Activated CD4-positive, CD25-positive, alpha-beta regulatory T cell treated with anti-CD3 and anti-CD28 coated beads, Interleukin-2, amount 50 U/mL, for 16 hours (primary cell): ENCODE data around the gene RAB1A.
A peak's percentile ranks its signal among the peaks of the same experiment; 100 is the strongest.

ENCODE experiments used
- DNase-seq: peaks from one replicate; pipeline ENCODE4 v3.0.0-alpha.2; 2020; ENCODE audit warnings: low read depth, low spot score

Gene RAB1A

GRCh38 chr2:65061146-65061909 lies 68.6 kb downstream of the RAB1A start:
- no peak for DNase-seq

GRCh38 chr2:65059071-65059470 lies 70.8 kb downstream of the RAB1A start:
- DNase-seq = no peak

GRCh38 chr2:65057391-65058052 lies 72.4 kb downstream of the RAB1A start:
- peak; percentile 46 for DNase-seq

- DNase-seq = no peak
Measured at GRCh38 chr2:65057054-65057375, 72.9 kb downstream of the RAB1A start.

GRCh38 chr2:65056215-65057053 lies 73.5 kb downstream of the RAB1A start, which contains the start of gene CEP68:
CEP68 (plus strand) TSS chr2:65056416; CDS start chr2:65069445, 13,029 bp downstream.
- peak; percentile 91 for DNase-seq

- DNase-seq = no peak
Measured at GRCh38 chr2:65055422-65056214, 74.3 kb downstream of the RAB1A start.

- no peak for DNase-seq
Measured at GRCh38 chr2:65054749-65055421, 75.0 kb downstream of the RAB1A start.

- DNase-seq = no peak
Measured at GRCh38 chr2:65053199-65053598, 76.7 kb downstream of the RAB1A start.

GRCh38 chr2:65050931-65051330 lies 79.0 kb downstream of the RAB1A start:
- no peak for DNase-seq

GRCh38 chr2:65049010-65049639 lies 80.8 kb downstream of the RAB1A start:
- DNase-seq = no peak

GRCh38 chr2:65046633-65047407 lies 83.1 kb downstream of the RAB1A start:
- no peak for DNase-seq

GRCh38 chr2:65045651-65046050 lies 84.3 kb downstream of the RAB1A start:
- DNase-seq = no peak

GRCh38 chr2:65044097-65044735 lies 85.7 kb downstream of the RAB1A start:
- no peak for DNase-seq

GRCh38 chr2:65043001-65043400 lies 86.9 kb downstream of the RAB1A start:
- DNase-seq = no peak

GRCh38 chr2:65040400-65041261 lies 89.3 kb downstream of the RAB1A start:
- DNase-seq = peak; percentile 51

- no peak for DNase-seq
Measured at GRCh38 chr2:65039640-65040039, 90.3 kb downstream of the RAB1A start.

- no peak for DNase-seq
Measured at GRCh38 chr2:65037178-65037577, 92.7 kb downstream of the RAB1A start.
